K562 (cell line): ENCODE data around the gene PPP1R14D. TPM values are rescaled to one million over a fixed set of nuclear protein-coding genes. Genes with fewer than 3 reads are reported as not detected.
A peak's percentile ranks its signal among the peaks of the same experiment; 100 is the strongest.

ENCODE experiments used
- ATAC-seq: fragments of 200-7000 bp; cut with Tn5 transposase; 3 replicates; pipeline ENCODE4 v1.9.1; 2020; ENCODE audit warnings: moderate library complexity
- BruUV-seq: library from RNA; stranded (reverse); fragments of 400-500 nt; replicated peaks from 2 replicates; lab custom pipeline; 2021; lab: Mats Ljungman, UMichigan
- CTCF ChIA-PET: fragments of 300-600 bp; formaldehyde crosslinking; extraction: SDS; loops from one replicate; lab custom pipeline; 2021; ENCODE audit warnings: low intra/inter-chr PET ratio; lab: Yijun Ruan, JAX
- POLR2A ChIA-PET: fragments of 300-600, 350-650 bp; sonication (Branson Sonifier 250); formaldehyde crosslinking; extraction: SDS; loops from one replicate; lab custom pipeline; 2021; ENCODE audit warnings: antibody characterized with exemption, inconsistent platforms; lab: Yijun Ruan, JAX
- DNase-seq, 4 experiments: peaks; one replicate each; pipeline versions ENCODE4 v3.0.0 to v3.0.0-alpha.2; 2011 to 2018; ENCODE audit warnings: low spot score in 3 of 4, mixed read lengths in 3 of 4; ENCODE audit errors: extremely low read depth in 1 of 4
- FAIRE-seq: peaks from 2 replicates; lab custom pipeline; 2011; peaks lifted over from hg19 to GRCh38; lab: Jason Lieb, UNC
- H2AFZ ChIP-seq: 2 replicates; pipeline ENCODE4 v1.6.0; 2011; ENCODE audit warnings: low read depth, low read length, control low read depth, inconsistent platforms
- H3K27ac ChIP-seq: fragments of 200-600 bp; 3 replicates; pipeline ENCODE4 v1.8.0; 2011; ENCODE audit warnings: low read depth, mild to moderate bottlenecking, control low read depth, inconsistent platforms, low read length, moderate library complexity, mixed read lengths; ENCODE audit errors: extremely low read depth
- H3K27me3 ChIP-seq, 2 experiments: fragments of 300-600 bp in 1 of 2; 2 replicates in 1 of 2; 3 replicates in 1 of 2; pipeline versions ENCODE4 v1.6.0 to v1.8.0; 2011; ENCODE audit warnings: inconsistent platforms in 2 of 2, low read length in 2 of 2, mild to moderate bottlenecking in 1 of 2, mixed read lengths in 1 of 2, moderate library complexity in 1 of 2; ENCODE audit not compliant: control insufficient read depth in 2 of 2, insufficient read depth in 2 of 2
- H3K36me3 ChIP-seq: fragments of 300-600 bp; 3 replicates; pipeline ENCODE4 v1.8.0; 2011; ENCODE audit warnings: mild to moderate bottlenecking, low read length, inconsistent platforms; ENCODE audit not compliant: control insufficient read depth, insufficient read depth
- H3K4me1 ChIP-seq, 2 experiments: fragments of 200-600 bp in 1 of 2; replicated peaks in 1 of 2; 2 replicates in 1 of 2; 3 replicates in 1 of 2; pipeline versions ENCODE4 v1.5.1 to v1.8.0; 2011; ENCODE audit warnings: inconsistent platforms in 2 of 2, low read length in 2 of 2, mild to moderate bottlenecking in 1 of 2, mixed read lengths in 1 of 2, moderate library complexity in 1 of 2; ENCODE audit not compliant: control insufficient read depth in 2 of 2, insufficient read depth in 2 of 2
- H3K4me2 ChIP-seq: 2 replicates; pipeline ENCODE4 v1.6.1; 2011; ENCODE audit warnings: low read length, control low read depth, inconsistent platforms, mixed read lengths; ENCODE audit not compliant: insufficient read depth
- H3K4me3 ChIP-seq: fragments of 200-600 bp; sonication (generic), shearing (Covaris generic); 2 replicates; pipeline ENCODE4 v1.5.1; 2016; ENCODE audit warnings: control low read depth, inconsistent platforms
- H3K79me2 ChIP-seq: fragments of 200-600 bp; 3 replicates; pipeline ENCODE4 v1.8.0; 2011; ENCODE audit warnings: low read length, inconsistent platforms; ENCODE audit not compliant: control insufficient read depth, insufficient read depth
- H3K9ac ChIP-seq, 2 experiments: 2 replicates each; pipeline versions ENCODE4 v1.6.0 to v1.6.1; 2011; ENCODE audit warnings: low read depth in 2 of 2, low read length in 2 of 2, control low read depth in 1 of 2, inconsistent platforms in 1 of 2, mild to moderate bottlenecking in 1 of 2, mixed read lengths in 1 of 2; ENCODE audit not compliant: insufficient read depth in 1 of 2
- H3K9me1 ChIP-seq: one replicate; pipeline ENCODE4 v1.6.0; 2011; ENCODE audit warnings: inconsistent platforms, mild to moderate bottlenecking, low read length, moderate library complexity; ENCODE audit not compliant: control insufficient read depth, insufficient read depth
- H3K9me3 ChIP-seq: replicated peaks from 2 replicates; pipeline ENCODE4 v1.5.1; 2011; ENCODE audit warnings: low read depth, low read length, inconsistent platforms; ENCODE audit not compliant: control insufficient read depth, insufficient read depth
- H4K20me1 ChIP-seq: replicated peaks from 2 replicates; pipeline ENCODE4 v1.6.1; 2011; ENCODE audit warnings: low read length, inconsistent platforms, mixed read lengths; ENCODE audit not compliant: control insufficient read depth, insufficient read depth
- ADNP ChIP-seq: fragments of 200-800 bp; sonication (Bioruptor generic); IDR thresholded peaks from 2 replicates; pipeline ENCODE4 v1.6.1; 2016; ENCODE audit warnings: missing genetic modification characterization, missing compliant biosample characterization
- CSDE1 ChIP-seq, 2 experiments: fragments of 450-650 bp; IDR thresholded peaks; 2 replicates each; pipeline ENCODE4 v1.6.1; 2016; ENCODE audit warnings: mild to moderate bottlenecking in 1 of 2
- FOXJ2 ChIP-seq: fragments of 200-800 bp; sonication (Bioruptor generic); IDR thresholded peaks from 2 replicates; pipeline ENCODE4 v1.6.1; 2016; ENCODE audit warnings: missing genetic modification characterization, missing compliant biosample characterization
- FOXJ3 ChIP-seq: sonication (generic); formaldehyde crosslinking; IDR thresholded peaks from 2 replicates; pipeline ENCODE4 v1.4.0; 2020; ENCODE audit warnings: mild to moderate bottlenecking, missing genetic modification reagents
- PML ChIP-seq: IDR thresholded peaks from 2 replicates; pipeline ENCODE4 v1.6.1; 2012; ENCODE audit warnings: low read length, inconsistent platforms
- RB1 ChIP-seq: fragments of 450-650 bp; IDR thresholded peaks from 2 replicates; pipeline ENCODE4 v1.6.1; 2017; ENCODE audit warnings: low read depth, mild to moderate bottlenecking
- TAF9B ChIP-seq: fragments of 450-650 bp; IDR thresholded peaks from 2 replicates; pipeline ENCODE4 v1.6.1; 2018; ENCODE audit warnings: mild to moderate bottlenecking; ENCODE audit not compliant: partially characterized antibody
- ZNF668 ChIP-seq: fragments of 250-450 bp; sonication (Bioruptor Pico); IDR thresholded peaks from 2 replicates; pipeline ENCODE4 v1.8.0; 2022; ENCODE audit warnings: mild to moderate bottlenecking, inconsistent platforms
- ZNF830 ChIP-seq: fragments of 250-450 bp; sonication (Bioruptor Pico); IDR thresholded peaks from 2 replicates; pipeline ENCODE4 v1.5.0; 2021; ENCODE audit warnings: mild to moderate bottlenecking
- WGBS: fragments of 100-300 bp; shearing (Covaris generic); methylation state at CpG from one replicate; pipeline ENCODE4 v1.1.6; 2016; ENCODE audit warnings: low coverage, mixed read lengths; ENCODE audit not compliant: insufficient coverage; ENCODE audit errors: missing lambda C conversion rate; 5-methylcytosine and 5-hydroxymethylcytosine counted together
- in situ Hi-C: fragments of 300-500 bp; cut with MboI; formaldehyde crosslinking; loops from 4 replicates; pipeline ENCODE4 v1.15.0; 2018; ENCODE audit warnings: inconsistent platforms, mixed read lengths
- intact Hi-C: fragments of 100-400 bp; cut with micrococcal nuclease; formaldehyde crosslinking; loops from 2 replicates; pipeline ENCODE4 v1.14.2; 2022
- polyA plus RNA-seq, 8 experiments: library from polyadenylated mRNA; depleted of rRNA in 4 of 8; stranded (reverse) in 5 of 8; unstranded in 3 of 8; fragments of >200 nt; fragmentation: Nextera tagmentation in 2 of 8; fragmentation: Illumina TruSeq in 1 of 8; extraction: Ambion mirVana in 2 of 8; extraction: Trizol in 1 of 8; gene quantifications; 2 replicates each; pipeline versions ENCODE4 v1.2.1 to v1.2.3, GENCODE V29; 2011 to 2014; ENCODE audit warnings: inconsistent platforms in 1 of 8, missing spikeins in 1 of 8
- total RNA-seq, 7 experiments: library from RNA; depleted of rRNA in 6 of 7; stranded (reverse); fragments of >200 nt in 6 of 7; fragmentation: Illumina TruSeq in 2 of 7; extraction: Trizol in 2 of 7; gene quantifications; 2 replicates each; pipeline versions ENCODE4 v1.2.1 to v1.2.3, GENCODE V29; 2011 to 2021; ENCODE audit warnings: low replicate concordance in 1 of 7
- TF ChIP-seq, protein P1 (sequence below): fragments of 200-800 bp; sonication (Bioruptor generic); IDR thresholded peaks from 2 replicates; pipeline ENCODE4 v1.6.1; 2017; ENCODE audit warnings: missing genetic modification characterization, missing compliant biosample characterization
- TF ChIP-seq, protein P2 (sequence below): fragments of 450-650 bp; IDR thresholded peaks from 2 replicates; pipeline ENCODE4 v1.6.1; 2017; ENCODE audit warnings: antibody characterized with exemption, mild to moderate bottlenecking
- TF ChIP-seq, protein P3 (sequence below): fragments of 450-650 bp; IDR thresholded peaks from 2 replicates; pipeline ENCODE4 v1.6.1; 2016; ENCODE audit warnings: borderline replicate concordance

PPP1R14D gene
- total and polyA plus RNA-seq, 9 of the 15 experiments (the other 6 are each of a cell fraction or from before 2014, with no cell fraction given): 0.11 to 0.18 TPM; not detected in 7

DNA sequence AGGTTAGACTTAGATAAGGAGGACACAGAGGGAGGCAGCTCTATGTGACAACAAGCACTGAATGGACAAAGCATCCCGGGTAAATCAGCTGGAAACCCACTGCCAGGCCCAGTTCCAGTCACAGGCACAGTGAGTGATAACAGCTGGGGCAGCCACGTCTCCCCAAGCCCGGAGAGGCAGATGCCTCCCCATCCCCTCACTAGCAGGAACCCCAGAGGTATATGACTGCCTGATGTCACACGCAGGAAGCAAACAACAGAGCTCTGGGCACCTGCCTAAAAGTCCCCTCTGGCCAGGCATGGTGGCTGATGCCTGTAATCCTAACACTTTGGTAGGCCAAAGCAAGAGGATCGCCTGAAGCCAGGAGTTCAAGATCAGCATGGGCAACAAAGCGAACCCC is 40.5 kb downstream of the PPP1R14D start:
- POLR2A ChIA-PET: interaction anchor here (0.6 to 2.4 kb wide), 6 partner anchors 9 to 106 kb away, joined by 3 to 11 read pairs (median 4); partner anchors contain the start of genes C15orf62, DNAJC17, VPS18 and ZFYVE19
- WGBS: 66% methylated on average over 5 of the region's 6 CpGs
- no peak for DNase-seq
- no TSS peak for BruUV-seq
- in situ Hi-C loops (no loop called here), intact Hi-C loops (loop anchor here (5.0 to 10.0 kb wide), 2 partner anchors 69 to 273 kb away; no protein-coding TSS in a partner anchor)
- peaks cover 4% of the 10 kb centered on the region; the same call in 1 of the 3 replicates for H3K79me2 ChIP-seq
- H3K9me3 ChIP-seq: no peaks in the 10 kb centered on the region
- no peak overlapping the region for H3K4me2 ChIP-seq
- no peaks in the 10 kb centered on the region for H3K9me1 ChIP-seq
- no peak for ATAC-seq
- no peak overlapping the region for H3K4me3 ChIP-seq
- H4K20me1 ChIP-seq: no peaks in the 10 kb centered on the region
- TF ChIP-seq, protein P1, sequence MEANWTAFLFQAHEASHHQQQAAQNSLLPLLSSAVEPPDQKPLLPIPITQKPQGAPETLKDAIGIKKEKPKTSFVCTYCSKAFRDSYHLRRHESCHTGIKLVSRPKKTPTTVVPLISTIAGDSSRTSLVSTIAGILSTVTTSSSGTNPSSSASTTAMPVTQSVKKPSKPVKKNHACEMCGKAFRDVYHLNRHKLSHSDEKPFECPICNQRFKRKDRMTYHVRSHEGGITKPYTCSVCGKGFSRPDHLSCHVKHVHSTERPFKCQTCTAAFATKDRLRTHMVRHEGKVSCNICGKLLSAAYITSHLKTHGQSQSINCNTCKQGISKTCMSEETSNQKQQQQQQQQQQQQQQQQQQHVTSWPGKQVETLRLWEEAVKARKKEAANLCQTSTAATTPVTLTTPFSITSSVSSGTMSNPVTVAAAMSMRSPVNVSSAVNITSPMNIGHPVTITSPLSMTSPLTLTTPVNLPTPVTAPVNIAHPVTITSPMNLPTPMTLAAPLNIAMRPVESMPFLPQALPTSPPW: no peak
- TF ChIP-seq ZNF668 (CRISPR knock-in tag): no peak
- TF ChIP-seq ADNP (tag): no peak
- TF ChIP-seq CSDE1 (IDR thresholded peaks at IDR 0.05): no peak
- TF ChIP-seq RB1: no peak
- TF ChIP-seq, protein P2, sequence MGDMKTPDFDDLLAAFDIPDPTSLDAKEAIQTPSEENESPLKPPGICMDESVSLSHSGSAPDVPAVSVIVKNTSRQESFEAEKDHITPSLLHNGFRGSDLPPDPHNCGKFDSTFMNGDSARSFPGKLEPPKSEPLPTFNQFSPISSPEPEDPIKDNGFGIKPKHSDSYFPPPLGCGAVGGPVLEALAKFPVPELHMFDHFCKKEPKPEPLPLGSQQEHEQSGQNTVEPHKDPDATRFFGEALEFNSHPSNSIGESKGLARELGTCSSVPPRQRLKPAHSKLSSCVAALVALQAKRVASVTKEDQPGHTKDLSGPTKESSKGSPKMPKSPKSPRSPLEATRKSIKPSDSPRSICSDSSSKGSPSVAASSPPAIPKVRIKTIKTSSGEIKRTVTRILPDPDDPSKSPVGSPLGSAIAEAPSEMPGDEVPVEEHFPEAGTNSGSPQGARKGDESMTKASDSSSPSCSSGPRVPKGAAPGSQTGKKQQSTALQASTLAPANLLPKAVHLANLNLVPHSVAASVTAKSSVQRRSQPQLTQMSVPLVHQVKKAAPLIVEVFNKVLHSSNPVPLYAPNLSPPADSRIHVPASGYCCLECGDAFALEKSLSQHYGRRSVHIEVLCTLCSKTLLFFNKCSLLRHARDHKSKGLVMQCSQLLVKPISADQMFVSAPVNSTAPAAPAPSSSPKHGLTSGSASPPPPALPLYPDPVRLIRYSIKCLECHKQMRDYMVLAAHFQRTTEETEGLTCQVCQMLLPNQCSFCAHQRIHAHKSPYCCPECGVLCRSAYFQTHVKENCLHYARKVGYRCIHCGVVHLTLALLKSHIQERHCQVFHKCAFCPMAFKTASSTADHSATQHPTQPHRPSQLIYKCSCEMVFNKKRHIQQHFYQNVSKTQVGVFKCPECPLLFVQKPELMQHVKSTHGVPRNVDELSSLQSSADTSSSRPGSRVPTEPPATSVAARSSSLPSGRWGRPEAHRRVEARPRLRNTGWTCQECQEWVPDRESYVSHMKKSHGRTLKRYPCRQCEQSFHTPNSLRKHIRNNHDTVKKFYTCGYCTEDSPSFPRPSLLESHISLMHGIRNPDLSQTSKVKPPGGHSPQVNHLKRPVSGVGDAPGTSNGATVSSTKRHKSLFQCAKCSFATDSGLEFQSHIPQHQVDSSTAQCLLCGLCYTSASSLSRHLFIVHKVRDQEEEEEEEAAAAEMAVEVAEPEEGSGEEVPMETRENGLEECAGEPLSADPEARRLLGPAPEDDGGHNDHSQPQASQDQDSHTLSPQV: no peak
- TF ChIP-seq TAF9B: no peak
- TF ChIP-seq, protein P3, sequence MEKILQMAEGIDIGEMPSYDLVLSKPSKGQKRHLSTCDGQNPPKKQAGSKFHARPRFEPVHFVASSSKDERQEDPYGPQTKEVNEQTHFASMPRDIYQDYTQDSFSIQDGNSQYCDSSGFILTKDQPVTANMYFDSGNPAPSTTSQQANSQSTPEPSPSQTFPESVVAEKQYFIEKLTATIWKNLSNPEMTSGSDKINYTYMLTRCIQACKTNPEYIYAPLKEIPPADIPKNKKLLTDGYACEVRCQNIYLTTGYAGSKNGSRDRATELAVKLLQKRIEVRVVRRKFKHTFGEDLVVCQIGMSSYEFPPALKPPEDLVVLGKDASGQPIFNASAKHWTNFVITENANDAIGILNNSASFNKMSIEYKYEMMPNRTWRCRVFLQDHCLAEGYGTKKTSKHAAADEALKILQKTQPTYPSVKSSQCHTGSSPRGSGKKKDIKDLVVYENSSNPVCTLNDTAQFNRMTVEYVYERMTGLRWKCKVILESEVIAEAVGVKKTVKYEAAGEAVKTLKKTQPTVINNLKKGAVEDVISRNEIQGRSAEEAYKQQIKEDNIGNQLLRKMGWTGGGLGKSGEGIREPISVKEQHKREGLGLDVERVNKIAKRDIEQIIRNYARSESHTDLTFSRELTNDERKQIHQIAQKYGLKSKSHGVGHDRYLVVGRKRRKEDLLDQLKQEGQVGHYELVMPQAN: no peak
- no peak for TF ChIP-seq FOXJ2
- no peak for TF ChIP-seq PML
- TF ChIP-seq FOXJ3 (CRISPR knock-in tag): no peak
- TF ChIP-seq ZNF830: no peak
- no peak overlapping the region for H3K27ac ChIP-seq
- H2AFZ ChIP-seq: no peak overlapping the region
- no peak for FAIRE-seq
- CTCF ChIA-PET: interaction anchor here (5.1 kb wide), 1 partner anchor 106 kb away, joined by 66 read pairs; the partner anchor contains the start of gene VPS18
- H3K4me1 ChIP-seq: peaks cover 7 to 8% of the 10 kb centered on the region in 2 experiments; a peak in 4 of 5 replicates
- peaks cover 10% of the 10 kb centered on the region; the same call in 1 of the 3 replicates for H3K36me3 ChIP-seq
- H3K27me3 ChIP-seq: no peaks in the 10 kb centered on the region
- peak overlapping the region in 1 of 2 experiments; percentile 31; a peak in 1 of 4 replicates for H3K9ac ChIP-seq
